ENCODE data around the gene SLC8B1. TPM values are rescaled to one million over a fixed set of nuclear protein-coding genes. Genes with fewer than 3 reads are reported as not detected.

SLC8B1 gene
- total and polyA plus RNA-seq, 9 of the 15 experiments (the other 6 are each of a cell fraction or from before 2014, with no cell fraction given) = 0.86 to 34.1 (median 18.5) TPM

DNA sequence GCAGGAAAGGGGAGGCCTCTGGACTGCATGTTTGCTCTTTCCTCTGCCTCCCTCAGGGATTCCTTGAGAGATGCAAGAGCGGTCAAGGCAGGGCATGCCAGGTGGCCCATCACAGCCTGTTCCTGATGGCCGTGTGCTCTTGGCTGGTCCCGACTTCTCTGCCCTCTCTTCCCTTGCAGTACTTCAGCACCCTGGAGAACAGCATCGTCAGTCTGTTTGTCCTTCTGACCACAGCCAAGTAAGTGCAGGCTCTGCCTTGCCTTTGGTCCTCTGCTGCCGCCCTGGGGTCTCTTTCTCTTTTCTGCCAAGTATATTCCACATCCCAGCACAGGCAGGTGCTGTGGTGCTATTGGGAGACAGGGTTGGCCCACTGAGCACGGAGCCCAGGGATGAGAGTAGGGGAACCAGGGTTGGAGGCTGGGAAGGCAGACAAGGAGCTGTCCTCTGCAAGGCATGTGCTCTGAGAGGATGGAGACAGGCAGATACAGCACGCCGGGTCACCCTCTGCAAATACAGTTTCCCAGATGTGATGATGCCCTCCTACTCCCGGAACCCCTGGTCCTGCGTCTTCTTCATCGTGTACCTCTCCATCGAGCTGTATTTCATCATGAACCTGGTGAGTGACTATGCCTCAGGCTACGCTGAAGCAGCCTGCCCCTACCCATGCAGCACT lies 61.7 kb downstream of the SLC8B1 start:
- FAIRE-seq = no peak
- no peaks in the 10 kb centered on the region for H3K79me2 ChIP-seq (ENCODE audit: control insufficient read depth, insufficient read depth, low read length)
- no peak overlapping the region for H3K9ac ChIP-seq (ENCODE audit: insufficient read depth in 1 of 2, low read depth in 2 of 2, low read length in 2 of 2)
- H4K20me1 ChIP-seq (replicated peaks; ENCODE audit: control insufficient read depth, insufficient read depth, low read length) = no peaks in the 10 kb centered on the region
- H3K9me3 ChIP-seq (replicated peaks; ENCODE audit: control insufficient read depth, insufficient read depth, low read depth, low read length) = no peaks in the 10 kb centered on the region
- in situ Hi-C loops (cut with MboI) = no loop called here
- no peak overlapping the region for H3K27ac ChIP-seq (ENCODE audit: extremely low read depth, low read depth, low read length)
- no peaks in the 10 kb centered on the region for H3K9me1 ChIP-seq (ENCODE audit: control insufficient read depth, insufficient read depth, low read length)
- H3K4me2 ChIP-seq (ENCODE audit: insufficient read depth, low read length) = no peak overlapping the region
- no peak overlapping the region for H2AFZ ChIP-seq (ENCODE audit: low read depth, low read length)
- H3K4me3 ChIP-seq = no peak overlapping the region
- no peak for DNase-seq (ENCODE audit: extremely low read depth in 1 of 4, low spot score in 3 of 4)
- CTCF ChIA-PET (ENCODE audit: low intra/inter-chr PET ratio) = interaction anchor here (0.6 kb wide), 1 partner anchor 43 kb away, joined by 3 read pairs; no protein-coding TSS in a partner anchor
- intact Hi-C loops (cut with micrococcal nuclease) = no loop called here
- H3K36me3 ChIP-seq (ENCODE audit: control insufficient read depth, insufficient read depth, low read length) = peaks cover 50% of the 10 kb centered on the region; the same call in 2 of the 3 replicates
- POLR2A ChIA-PET = no interaction called here
- WGBS (ENCODE audit: insufficient coverage, low coverage, missing lambda C conversion rate) = 84% methylated on average over 11 of the region's 13 CpGs
- no peak for ATAC-seq
- BruUV-seq (replicated peaks) = no TSS peak
- no peak for TF ChIP-seq ZNF778 (CRISPR knock-in tag; IDR thresholded peaks at IDR 0.05)
- TF ChIP-seq, protein P1, sequence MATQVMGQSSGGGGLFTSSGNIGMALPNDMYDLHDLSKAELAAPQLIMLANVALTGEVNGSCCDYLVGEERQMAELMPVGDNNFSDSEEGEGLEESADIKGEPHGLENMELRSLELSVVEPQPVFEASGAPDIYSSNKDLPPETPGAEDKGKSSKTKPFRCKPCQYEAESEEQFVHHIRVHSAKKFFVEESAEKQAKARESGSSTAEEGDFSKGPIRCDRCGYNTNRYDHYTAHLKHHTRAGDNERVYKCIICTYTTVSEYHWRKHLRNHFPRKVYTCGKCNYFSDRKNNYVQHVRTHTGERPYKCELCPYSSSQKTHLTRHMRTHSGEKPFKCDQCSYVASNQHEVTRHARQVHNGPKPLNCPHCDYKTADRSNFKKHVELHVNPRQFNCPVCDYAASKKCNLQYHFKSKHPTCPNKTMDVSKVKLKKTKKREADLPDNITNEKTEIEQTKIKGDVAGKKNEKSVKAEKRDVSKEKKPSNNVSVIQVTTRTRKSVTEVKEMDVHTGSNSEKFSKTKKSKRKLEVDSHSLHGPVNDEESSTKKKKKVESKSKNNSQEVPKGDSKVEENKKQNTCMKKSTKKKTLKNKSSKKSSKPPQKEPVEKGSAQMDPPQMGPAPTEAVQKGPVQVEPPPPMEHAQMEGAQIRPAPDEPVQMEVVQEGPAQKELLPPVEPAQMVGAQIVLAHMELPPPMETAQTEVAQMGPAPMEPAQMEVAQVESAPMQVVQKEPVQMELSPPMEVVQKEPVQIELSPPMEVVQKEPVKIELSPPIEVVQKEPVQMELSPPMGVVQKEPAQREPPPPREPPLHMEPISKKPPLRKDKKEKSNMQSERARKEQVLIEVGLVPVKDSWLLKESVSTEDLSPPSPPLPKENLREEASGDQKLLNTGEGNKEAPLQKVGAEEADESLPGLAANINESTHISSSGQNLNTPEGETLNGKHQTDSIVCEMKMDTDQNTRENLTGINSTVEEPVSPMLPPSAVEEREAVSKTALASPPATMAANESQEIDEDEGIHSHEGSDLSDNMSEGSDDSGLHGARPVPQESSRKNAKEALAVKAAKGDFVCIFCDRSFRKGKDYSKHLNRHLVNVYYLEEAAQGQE (IDR thresholded peaks at IDR 0.05; ENCODE audit: borderline replicate concordance) = peak; percentile 37; the same call in 1 of the 2 replicates
- TF ChIP-seq, protein P1 (CRISPR knock-in tag; IDR thresholded peaks at IDR 0.05; ENCODE audit: low read depth) = no peak
- no peaks in the 10 kb centered on the region for H3K27me3 ChIP-seq (ENCODE audit: control insufficient read depth in 2 of 2, insufficient read depth in 2 of 2, low read length in 2 of 2)
- H3K4me1 ChIP-seq (replicated peaks in 1 of 2; ENCODE audit: control insufficient read depth in 2 of 2, insufficient read depth in 2 of 2, low read length in 2 of 2) = peaks cover 13 to 16% of the 10 kb centered on the region in 2 experiments

Measured in K562 (cell line).